Measurements from ENCODE around the gene GUCA2A. TPM values are rescaled to one million over a fixed set of nuclear protein-coding genes. Genes with fewer than 3 reads are reported as not detected.

The GUCA2A gene
- total and polyA plus RNA-seq, 2 of the 8 experiments (the other 6 are each of a cell fraction or from before 2014, with no cell fraction given) = not detected

- TF ChIP-seq EZH2 (IDR thresholded peaks at IDR 0.05; ENCODE audit: low read depth, low read length, severe bottlenecking) = no peak
- TF ChIP-seq CREB1 (IDR thresholded peaks at IDR 0.05) = no peak
- TF ChIP-seq, protein P1, sequence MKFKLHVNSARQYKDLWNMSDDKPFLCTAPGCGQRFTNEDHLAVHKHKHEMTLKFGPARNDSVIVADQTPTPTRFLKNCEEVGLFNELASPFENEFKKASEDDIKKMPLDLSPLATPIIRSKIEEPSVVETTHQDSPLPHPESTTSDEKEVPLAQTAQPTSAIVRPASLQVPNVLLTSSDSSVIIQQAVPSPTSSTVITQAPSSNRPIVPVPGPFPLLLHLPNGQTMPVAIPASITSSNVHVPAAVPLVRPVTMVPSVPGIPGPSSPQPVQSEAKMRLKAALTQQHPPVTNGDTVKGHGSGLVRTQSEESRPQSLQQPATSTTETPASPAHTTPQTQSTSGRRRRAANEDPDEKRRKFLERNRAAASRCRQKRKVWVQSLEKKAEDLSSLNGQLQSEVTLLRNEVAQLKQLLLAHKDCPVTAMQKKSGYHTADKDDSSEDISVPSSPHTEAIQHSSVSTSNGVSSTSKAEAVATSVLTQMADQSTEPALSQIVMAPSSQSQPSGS (IDR thresholded peaks at IDR 0.05; ENCODE audit: low read length) = no peak
- TF ChIP-seq SP2 (IDR thresholded peaks at IDR 0.05; ENCODE audit: low read length) = no peak
- no peak for TF ChIP-seq CEBPB (IDR thresholded peaks at IDR 0.05; ENCODE audit: low read depth, low read length)
- TF ChIP-seq CBX8 (IDR thresholded peaks at IDR 0.05; ENCODE audit: borderline replicate concordance, low read depth, low read length) = no peak
Measured at GRCh38 chr1:42155362-42155761, 9.2 kb downstream of the GUCA2A start (continued).

Data from H1 (cell line).